ENCODE results near the gene ALDOA. TPM values are rescaled to one million over a fixed set of nuclear protein-coding genes. Genes with fewer than 3 reads are reported as not detected.

ALDOA gene
- total RNA-seq, 1 donor from 2014 or later, result 640 TPM

DNA sequence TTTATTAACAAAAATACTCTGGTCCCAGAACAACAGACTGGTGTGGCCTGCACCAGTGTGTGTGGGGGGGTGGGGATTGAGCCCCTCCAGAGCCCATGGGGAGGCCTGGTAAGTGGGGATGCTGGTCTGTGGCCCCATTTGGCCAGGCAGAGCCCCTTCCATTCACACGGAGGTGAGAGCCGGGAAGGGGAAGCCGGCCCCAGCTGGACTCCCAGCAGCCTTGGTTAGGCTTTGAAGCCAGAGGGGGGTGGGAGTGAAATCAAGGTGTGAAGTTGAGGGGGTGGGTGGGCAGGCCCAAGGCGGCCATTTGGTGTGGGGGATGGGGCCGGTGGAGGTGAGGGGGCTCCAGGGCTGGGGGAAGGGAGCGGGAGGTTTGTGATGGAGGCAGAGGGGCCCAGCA, 20.3 kb downstream of the ALDOA start:
- DNase-seq (ENCODE audit: low read depth, low spot score), result no peak
- Mint-ChIP-seq H3K36me3 (ENCODE audit: low read depth) (peaks cover 13% of the 10 kb centered on the region), H3K27ac (ENCODE audit: unreplicated experiment) (no peak overlapping the region), H3K27me3 (ENCODE audit: low read depth) (peaks cover 2% of the 10 kb centered on the region), H3K4me3 (no peak overlapping the region), H3K9me3 (no peaks in the 10 kb centered on the region), H3K4me1 (peaks cover 6% of the 10 kb centered on the region)
- TF ChIP-seq, protein P1, sequence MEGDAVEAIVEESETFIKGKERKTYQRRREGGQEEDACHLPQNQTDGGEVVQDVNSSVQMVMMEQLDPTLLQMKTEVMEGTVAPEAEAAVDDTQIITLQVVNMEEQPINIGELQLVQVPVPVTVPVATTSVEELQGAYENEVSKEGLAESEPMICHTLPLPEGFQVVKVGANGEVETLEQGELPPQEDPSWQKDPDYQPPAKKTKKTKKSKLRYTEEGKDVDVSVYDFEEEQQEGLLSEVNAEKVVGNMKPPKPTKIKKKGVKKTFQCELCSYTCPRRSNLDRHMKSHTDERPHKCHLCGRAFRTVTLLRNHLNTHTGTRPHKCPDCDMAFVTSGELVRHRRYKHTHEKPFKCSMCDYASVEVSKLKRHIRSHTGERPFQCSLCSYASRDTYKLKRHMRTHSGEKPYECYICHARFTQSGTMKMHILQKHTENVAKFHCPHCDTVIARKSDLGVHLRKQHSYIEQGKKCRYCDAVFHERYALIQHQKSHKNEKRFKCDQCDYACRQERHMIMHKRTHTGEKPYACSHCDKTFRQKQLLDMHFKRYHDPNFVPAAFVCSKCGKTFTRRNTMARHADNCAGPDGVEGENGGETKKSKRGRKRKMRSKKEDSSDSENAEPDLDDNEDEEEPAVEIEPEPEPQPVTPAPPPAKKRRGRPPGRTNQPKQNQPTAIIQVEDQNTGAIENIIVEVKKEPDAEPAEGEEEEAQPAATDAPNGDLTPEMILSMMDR (conservative IDR thresholded peaks at IDR 0.05), result no peak

DNA sequence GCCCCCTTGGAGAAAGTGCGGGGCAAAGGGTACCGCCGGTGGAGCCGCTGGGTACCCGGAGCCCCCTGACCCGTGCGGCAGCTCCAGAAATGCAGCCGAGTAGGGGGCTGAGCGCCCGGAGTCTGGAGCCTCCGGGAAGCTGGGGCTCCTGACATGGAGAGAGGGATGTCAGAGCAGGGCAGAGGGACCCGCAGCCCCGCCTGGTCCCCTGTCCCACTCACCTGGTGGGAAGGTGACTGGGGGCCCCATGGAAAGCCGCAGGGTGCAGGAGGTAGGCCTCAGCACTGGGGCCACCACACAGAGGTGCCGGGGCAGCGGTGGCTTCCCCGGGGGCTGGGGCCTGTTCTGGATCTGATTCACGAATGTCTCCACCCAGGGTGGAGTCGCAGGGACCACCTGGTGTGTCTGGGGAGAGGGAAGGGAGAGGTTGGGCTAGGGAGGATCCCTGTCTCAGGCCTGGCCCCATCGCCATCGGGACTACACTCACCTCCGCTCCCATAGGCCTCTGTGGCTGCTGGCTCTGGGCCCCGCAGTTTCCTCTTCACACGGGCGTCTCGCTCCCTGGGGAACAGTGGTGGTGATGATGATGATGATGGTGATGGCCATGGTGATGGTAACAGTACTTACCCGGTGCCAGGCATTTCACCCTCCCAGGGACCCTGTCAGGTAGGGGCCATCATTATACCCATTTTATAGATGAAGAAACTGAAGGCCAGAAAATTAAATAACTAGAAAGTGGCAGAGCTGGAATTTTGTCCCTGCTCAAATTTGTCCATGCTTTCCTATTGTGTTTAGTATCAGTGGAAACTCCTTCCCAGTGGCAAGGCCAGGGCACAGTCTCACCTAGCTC, 21.0 kb downstream of the ALDOA start:
- peaks cover 2% of the 10 kb centered on the region for H3K27me3 Mint-ChIP-seq (ENCODE audit: low read depth)
- peaks cover 6% of the 10 kb centered on the region for H3K4me1 Mint-ChIP-seq
- TF ChIP-seq, protein P1 (conservative IDR thresholded peaks at IDR 0.05), result no peak
- no peak overlapping the region for H3K27ac Mint-ChIP-seq (ENCODE audit: unreplicated experiment)
- no peak for DNase-seq (ENCODE audit: low read depth, low spot score)
- peaks cover 13% of the 10 kb centered on the region for H3K36me3 Mint-ChIP-seq (ENCODE audit: low read depth)
- H3K4me3 Mint-ChIP-seq, result no peak overlapping the region
- no peaks in the 10 kb centered on the region for H3K9me3 Mint-ChIP-seq

DNA sequence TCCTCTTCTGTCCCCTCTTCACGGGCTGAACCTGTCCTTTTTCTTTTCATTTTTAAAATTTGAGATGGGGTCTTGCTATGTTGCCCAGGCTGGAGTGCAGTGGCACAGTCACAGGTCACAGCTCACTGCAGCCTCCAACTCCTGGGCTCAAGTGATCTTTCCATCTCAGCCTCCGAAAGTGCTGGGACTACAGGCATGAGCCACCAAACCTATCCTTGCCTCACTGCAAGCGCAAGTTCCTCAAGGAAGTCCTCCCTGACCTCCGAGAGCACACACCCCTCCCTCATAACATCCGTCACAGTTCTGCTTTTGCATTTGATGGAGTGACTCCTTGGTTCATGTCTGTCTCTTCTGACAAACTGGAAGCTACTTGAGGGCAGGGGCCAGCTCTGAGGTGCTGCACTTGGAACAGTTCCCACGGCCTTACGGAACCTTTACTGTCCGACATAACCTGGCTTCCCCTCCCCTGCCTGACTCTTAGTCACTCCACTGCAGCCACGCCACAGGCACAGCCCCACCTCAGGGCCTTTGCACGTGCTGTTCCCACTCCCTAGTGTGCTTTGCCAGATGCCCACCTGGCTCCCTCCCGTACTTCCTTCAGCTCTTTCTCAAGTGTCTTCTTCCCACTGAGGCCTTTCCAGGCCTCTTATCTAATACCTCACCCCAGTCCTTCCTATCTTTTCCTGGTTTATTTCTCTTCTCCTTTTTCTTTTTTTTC, 21.8 kb downstream of the ALDOA start:
- Mint-ChIP-seq H3K4me1 (peaks cover 14% of the 10 kb centered on the region), H3K4me3 (peak overlapping the region; percentile 57), H3K27ac (ENCODE audit: unreplicated experiment) (no peak overlapping the region), H3K27me3 (ENCODE audit: low read depth) (peaks cover 2% of the 10 kb centered on the region), H3K9me3 (no peaks in the 10 kb centered on the region), H3K36me3 (ENCODE audit: low read depth) (peaks cover 11% of the 10 kb centered on the region)
- no peak for DNase-seq (ENCODE audit: low read depth, low spot score)
- TF ChIP-seq, protein P1 (conservative IDR thresholded peaks at IDR 0.05), result no peak

DNA sequence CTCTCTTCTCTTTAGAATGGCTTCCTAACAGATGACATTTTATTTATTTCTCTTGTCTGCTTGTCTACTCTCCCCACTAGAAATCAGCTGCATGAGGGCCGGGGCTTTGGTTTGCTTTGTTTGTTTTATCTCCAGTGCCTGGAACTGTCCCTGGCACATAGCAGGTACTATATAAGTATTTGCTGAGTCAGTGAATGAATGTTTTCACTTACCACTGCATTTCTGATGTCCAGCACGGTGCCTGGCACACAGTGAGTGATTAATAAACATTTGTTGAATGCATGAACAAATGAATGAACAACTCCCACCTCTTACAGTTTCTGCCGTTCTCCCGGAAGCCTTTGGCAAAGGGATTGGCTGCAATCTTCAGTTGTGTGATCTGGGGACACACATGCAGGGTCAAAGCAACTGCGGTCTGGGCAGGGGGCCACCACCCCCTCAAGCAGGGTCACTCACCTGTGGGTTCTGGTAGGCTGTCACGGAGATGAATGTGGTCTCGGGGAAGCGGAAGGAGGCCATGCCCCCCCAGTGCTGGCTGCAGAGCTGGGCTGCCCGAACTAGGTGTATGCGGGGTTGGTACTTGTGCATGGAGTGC, 22.8 kb downstream of the ALDOA start:
- TF ChIP-seq, protein P1 (conservative IDR thresholded peaks at IDR 0.05), result no peak
- Mint-ChIP-seq H3K36me3 (ENCODE audit: low read depth) (peaks cover 7% of the 10 kb centered on the region), H3K4me1 (peaks cover 21% of the 10 kb centered on the region), H3K9me3 (no peaks in the 10 kb centered on the region), H3K27ac (ENCODE audit: unreplicated experiment) (no peak overlapping the region), H3K4me3 (peak overlapping the region; percentile 49), H3K27me3 (ENCODE audit: low read depth) (peaks cover 2% of the 10 kb centered on the region)
- no peak for DNase-seq (ENCODE audit: low read depth, low spot score)

DNA sequence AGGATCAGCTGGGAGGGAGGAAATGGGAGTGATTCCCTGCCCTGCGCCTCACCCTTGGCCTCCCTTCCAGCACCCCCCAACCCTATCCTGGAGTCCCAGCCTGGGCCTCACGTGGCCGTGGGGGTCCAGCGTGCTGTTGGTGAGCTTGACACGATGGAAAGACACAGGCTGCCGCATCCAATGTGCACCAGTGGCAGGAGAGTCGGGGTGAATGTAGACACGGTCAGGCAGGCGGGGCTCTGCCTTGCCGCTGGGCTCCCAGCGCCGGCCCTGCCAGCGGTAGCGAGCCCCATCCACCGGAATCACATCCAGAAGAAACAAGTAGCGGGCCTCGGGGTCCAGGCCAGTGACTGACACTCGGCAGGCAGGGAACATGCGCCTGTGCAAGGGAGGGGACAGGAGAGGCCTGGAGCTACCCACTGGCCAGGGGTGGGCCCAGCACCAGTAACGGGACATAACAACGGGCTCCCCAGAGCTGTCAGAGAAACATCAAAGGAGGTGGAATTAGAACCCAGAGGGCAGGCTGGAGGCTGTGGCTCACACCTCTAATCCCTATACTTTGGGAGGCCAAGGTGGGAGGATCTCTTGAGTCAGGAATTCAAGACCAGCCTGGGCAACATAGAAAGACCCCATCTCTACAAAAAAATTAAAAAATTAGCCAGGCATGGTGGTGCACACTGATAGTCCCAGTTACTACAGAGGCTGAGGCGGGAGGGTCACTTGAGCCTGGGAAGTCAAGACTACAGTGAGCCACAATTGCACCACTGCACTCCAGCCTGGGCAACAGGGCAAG, 23.5 kb downstream of the ALDOA start:
- Mint-ChIP-seq H3K27ac (ENCODE audit: unreplicated experiment) (peak overlapping the region; percentile 50), H3K4me3 (peak overlapping the region; percentile 31)

More for the DNA sequence above, 23.5 kb downstream of the ALDOA start:
- TF ChIP-seq, protein P1 (conservative IDR thresholded peaks at IDR 0.05), result no peak
- Mint-ChIP-seq H3K27me3 (ENCODE audit: low read depth) (peaks cover 2% of the 10 kb centered on the region), H3K9me3 (no peaks in the 10 kb centered on the region), H3K4me1 (peaks cover 22% of the 10 kb centered on the region), H3K36me3 (ENCODE audit: low read depth) (peaks cover 7% of the 10 kb centered on the region)
- DNase-seq (ENCODE audit: low read depth, low spot score), result no peak

Data from neural crest cell (in vitro differentiated cells).